MCF 10A (cell line): ENCODE results near the gene SUSD3. TPM values are rescaled to one million over a fixed set of nuclear protein-coding genes. Genes with fewer than 3 reads are reported as not detected.

Source experiments
- BruUV-seq: library from RNA; stranded (reverse); fragments of 400-500 nt; replicated peaks from 2 replicates; lab custom pipeline; 2021; lab: Mats Ljungman, UMichigan
- CTCF ChIA-PET: fragments of 300-600 bp; sonication (Branson Sonifier 250); formaldehyde crosslinking; extraction: SDS; loops from one replicate; lab custom pipeline; 2021; ENCODE audit warnings: antibody characterized with exemption, inconsistent platforms; lab: Yijun Ruan, JAX
- POLR2A ChIA-PET: fragments of 300-600, 350-650 bp; sonication (Branson Sonifier 250); formaldehyde crosslinking; extraction: SDS; loops from one replicate; lab custom pipeline; 2020; ENCODE audit warnings: antibody characterized with exemption, inconsistent platforms; lab: Yijun Ruan, JAX
- DNase-seq: peaks from one replicate; pipeline ENCODE4 v3.0.0-alpha.2; 2018; ENCODE audit not compliant: unreplicated experiment
- H3K27ac Mint-ChIP-seq: one replicate; pipeline ENCODE4 v1.8.0; 2022; ENCODE audit warnings: mild to moderate bottlenecking, low read depth, mixed read lengths; ENCODE audit not compliant: unreplicated experiment
- H3K27me3 Mint-ChIP-seq: one replicate; pipeline ENCODE4 v1.8.0; 2022; ENCODE audit warnings: mixed read lengths; ENCODE audit not compliant: insufficient read depth, unreplicated experiment
- H3K36me3 Mint-ChIP-seq: one replicate; pipeline ENCODE4 v1.8.0; 2022; ENCODE audit warnings: mild to moderate bottlenecking, moderate library complexity, mixed read lengths; ENCODE audit not compliant: insufficient read depth, unreplicated experiment
- H3K4me1 Mint-ChIP-seq: one replicate; pipeline ENCODE4 v1.8.0; 2022; ENCODE audit warnings: mixed read lengths; ENCODE audit not compliant: insufficient read depth, unreplicated experiment
- H3K4me3 Mint-ChIP-seq: one replicate; pipeline ENCODE4 v1.8.0; 2022; ENCODE audit warnings: mild to moderate bottlenecking, moderate library complexity, mixed read lengths; ENCODE audit not compliant: unreplicated experiment
- H3K9me3 Mint-ChIP-seq: one replicate; pipeline ENCODE4 v1.8.0; 2022; ENCODE audit warnings: mixed read lengths; ENCODE audit not compliant: unreplicated experiment
- CTCF ChIP-seq: fragments of 200-600 bp; IDR thresholded peaks from one replicate; pipeline ENCODE4 v1.8.0; 2022; ENCODE audit warnings: antibody characterized with exemption, mild to moderate bottlenecking; ENCODE audit not compliant: unreplicated experiment
- intact Hi-C: fragments of 100-400 bp; cut with micrococcal nuclease; formaldehyde crosslinking; loops from 2 replicates; pipeline ENCODE4 v1.14.1; 2022
- total RNA-seq: library from RNA; stranded (reverse); gene quantifications from 2 replicates; pipeline ENCODE4 v1.2.3, GENCODE V29; 2022

SUSD3 gene
- total RNA-seq, 1 experiment from 2014 or later = not detected

GRCh38 chr9:93017621-93018020 is 40.9 kb upstream of the SUSD3 start:
- no peak overlapping the region for H3K4me3 Mint-ChIP-seq
- no peak overlapping the region for H3K27ac Mint-ChIP-seq
- TF ChIP-seq CTCF = no peak
- ChIA-PET CTCF (interaction anchor here (0.7 to 1.1 kb wide), 2 partner anchors 14 to 15 kb away, joined by 3 read pairs; no protein-coding TSS in a partner anchor), POLR2A (no interaction called here)
- no peaks in the 10 kb centered on the region for H3K4me1 Mint-ChIP-seq
- H3K36me3 Mint-ChIP-seq = no peaks in the 10 kb centered on the region
- no TSS peak for BruUV-seq
- H3K27me3 Mint-ChIP-seq = peaks cover 50% of the 10 kb centered on the region
- no peaks in the 10 kb centered on the region for H3K9me3 Mint-ChIP-seq
- intact Hi-C loops = no loop called here
- DNase-seq = no peak

- POLR2A ChIA-PET = no interaction called here
- no peak overlapping the region for H3K27ac Mint-ChIP-seq
- no peak overlapping the region for H3K4me3 Mint-ChIP-seq
- BruUV-seq = no TSS peak
- peaks cover 29% of the 10 kb centered on the region for H3K27me3 Mint-ChIP-seq
- H3K36me3 Mint-ChIP-seq = no peaks in the 10 kb centered on the region
- intact Hi-C loops = no loop called here
- DNase-seq = no peak
- H3K9me3 Mint-ChIP-seq = no peaks in the 10 kb centered on the region
- no peak for TF ChIP-seq CTCF
- CTCF ChIA-PET = no interaction called here
- H3K4me1 Mint-ChIP-seq = no peaks in the 10 kb centered on the region
These were observed 38.4 kb upstream of the SUSD3 start for GRCh38 chr9:93020151-93020550.

- H3K27me3 Mint-ChIP-seq = peaks cover 22% of the 10 kb centered on the region
- no peaks in the 10 kb centered on the region for H3K36me3 Mint-ChIP-seq
- BruUV-seq = no TSS peak
- CTCF ChIA-PET = no interaction called here
- H3K4me1 Mint-ChIP-seq = no peaks in the 10 kb centered on the region
- POLR2A ChIA-PET = no interaction called here
- intact Hi-C loops = no loop called here
- DNase-seq = no peak
- H3K9me3 Mint-ChIP-seq = no peaks in the 10 kb centered on the region
- TF ChIP-seq CTCF = no peak
- H3K4me3 Mint-ChIP-seq = no peak overlapping the region
- no peak overlapping the region for H3K27ac Mint-ChIP-seq
These were observed 37.5 kb upstream of the SUSD3 start for GRCh38 chr9:93020771-93021670.

- BruUV-seq = no TSS peak
- Mint-ChIP-seq H3K36me3 (no peaks in the 10 kb centered on the region), H3K4me3 (no peak overlapping the region), H3K4me1 (no peaks in the 10 kb centered on the region), H3K9me3 (no peaks in the 10 kb centered on the region), H3K27me3 (peaks cover 22% of the 10 kb centered on the region), H3K27ac (no peak overlapping the region)
- TF ChIP-seq CTCF = no peak
- ChIA-PET CTCF (no interaction called here), POLR2A (no interaction called here)
- DNase-seq = no peak
- intact Hi-C loops = no loop called here
These were observed 36.4 kb upstream of the SUSD3 start for GRCh38 chr9:93022066-93022465.
